ENCODE measurements around the gene CYP4F3.
"Not testable (repeated sequence)": the region's sequence is repeated elsewhere in the genome, so short reads cannot be mapped to it uniquely, and the experiment has no call there.

The CYP4F3 gene

GRCh38 chr19:15675560-15675959, 34.9 kb downstream of the CYP4F3 start:
- H3K4me3 ChIP-seq (ENCODE audit: control insufficient read depth, low read depth, low read length), result no peak overlapping the region
- no peak for DNase-seq (ENCODE audit: low read depth)
- no peak for TF ChIP-seq CTCF (conservative IDR thresholded peaks at IDR 0.05; ENCODE audit: control insufficient read depth, insufficient read depth, low read depth, low read length)

GRCh38 chr19:15679089-15679488, 38.4 kb downstream of the CYP4F3 start:
- DNase-seq (ENCODE audit: low read depth), result no peak
- TF ChIP-seq CTCF (conservative IDR thresholded peaks at IDR 0.05; ENCODE audit: control insufficient read depth, insufficient read depth, low read depth, low read length), result no peak
- H3K4me3 ChIP-seq (ENCODE audit: control insufficient read depth, low read depth, low read length), result no peak overlapping the region

- DNase-seq (ENCODE audit: low read depth); H3K4me3 ChIP-seq (ENCODE audit: control insufficient read depth, low read depth, low read length): not testable (repeated sequence)
These were observed 39.2 kb downstream of the CYP4F3 start for GRCh38 chr19:15679865-15680264.

- DNase-seq (ENCODE audit: low read depth), result no peak
- no peak for TF ChIP-seq CTCF (conservative IDR thresholded peaks at IDR 0.05; ENCODE audit: control insufficient read depth, insufficient read depth, low read depth, low read length)
- H3K4me3 ChIP-seq (ENCODE audit: control insufficient read depth, low read depth, low read length), result no peak overlapping the region
These were observed 40.0 kb downstream of the CYP4F3 start for GRCh38 chr19:15680478-15681322.

- no peak overlapping the region for H3K4me3 ChIP-seq (ENCODE audit: control insufficient read depth, low read depth, low read length)
- no peak for DNase-seq (ENCODE audit: low read depth)
- no peak for TF ChIP-seq CTCF (conservative IDR thresholded peaks at IDR 0.05; ENCODE audit: control insufficient read depth, insufficient read depth, low read depth, low read length)
These were observed 42.7 kb downstream of the CYP4F3 start for GRCh38 chr19:15683411-15683810.

- no peak for TF ChIP-seq CTCF (conservative IDR thresholded peaks at IDR 0.05; ENCODE audit: control insufficient read depth, insufficient read depth, low read depth, low read length)
- no peak overlapping the region for H3K4me3 ChIP-seq (ENCODE audit: control insufficient read depth, low read depth, low read length)
- DNase-seq (ENCODE audit: low read depth), result no peak
These were observed 44.1 kb downstream of the CYP4F3 start for GRCh38 chr19:15684828-15685227.

GRCh38 chr19:15696654-15697194, 56.0 kb downstream of the CYP4F3 start:
- H3K4me3 ChIP-seq (ENCODE audit: control insufficient read depth, low read depth, low read length), result no peak overlapping the region
- TF ChIP-seq CTCF (conservative IDR thresholded peaks at IDR 0.05; ENCODE audit: control insufficient read depth, insufficient read depth, low read depth, low read length), result no peak
- no peak for DNase-seq (ENCODE audit: low read depth)

Measured in fibroblast of mammary gland (primary cell).